Lower lobe of right lung (tissue), 2 donors: ENCODE measurements around the gene KLC3. TPM values are rescaled to one million over a fixed set of nuclear protein-coding genes. Genes with fewer than 3 reads are reported as not detected.

Experiments
- ATAC-seq, 2 donors: fragments of 200-7000 bp; cut with Tn5 transposase; one replicate each; pipeline ENCODE4 v1.9.1; 2020 to 2022; ENCODE audit warnings: mild to moderate bottlenecking in 2 of 2, moderate library complexity in 2 of 2
- DNase-seq: peaks from one replicate; pipeline ENCODE4 v3.0.0-alpha.2; 2020
- H3K27ac ChIP-seq: fragments of 200-600 bp; one replicate; pipeline ENCODE4 v1.8.0; 2022
- H3K27me3 ChIP-seq: fragments of 200-600 bp; one replicate; pipeline ENCODE4 v1.8.0; 2022; ENCODE audit warnings: low read depth
- H3K36me3 ChIP-seq: fragments of 200-600 bp; one replicate; pipeline ENCODE4 v1.8.0; 2022; ENCODE audit warnings: mild to moderate bottlenecking
- H3K4me1 ChIP-seq: fragments of 200-600 bp; one replicate; pipeline ENCODE4 v1.8.0; 2022
- H3K4me3 ChIP-seq: fragments of 200-600 bp; one replicate; pipeline ENCODE4 v1.8.0; 2022; ENCODE audit warnings: mild to moderate bottlenecking
- H3K9me3 ChIP-seq: fragments of 200-600 bp; one replicate; pipeline ENCODE4 v1.8.0; 2022
- intact Hi-C: fragments of 100-400 bp; cut with DNase I; formaldehyde crosslinking; loops from one replicate; pipeline ENCODE4 v1.11.0; 2022
- total RNA-seq: library from RNA; stranded (reverse); fragmentation: NEBNext Ultra II Directional; extraction: Animal tissue kit (Norgen Biotek cat#: 25700); gene quantifications from one replicate; pipeline ENCODE4 v1.2.1, GENCODE V29; 2021
- TF ChIP-seq, protein P1 (sequence below): fragments of 200-600 bp; IDR thresholded peaks from one replicate; pipeline ENCODE4 v1.8.0; 2022; ENCODE audit warnings: antibody characterized with exemption, mild to moderate bottlenecking
- donor health status: DM: no; HTN: yes; CAD: no; lungs with severe emphysema.

The KLC3 gene
- total RNA-seq, 1 donor from 2014 or later, result 1.4 TPM

GRCh38 chr19:45352914-45353796 lies 12.6 kb downstream of the KLC3 start:
- no peak for DNase-seq
- TF ChIP-seq, protein P1, sequence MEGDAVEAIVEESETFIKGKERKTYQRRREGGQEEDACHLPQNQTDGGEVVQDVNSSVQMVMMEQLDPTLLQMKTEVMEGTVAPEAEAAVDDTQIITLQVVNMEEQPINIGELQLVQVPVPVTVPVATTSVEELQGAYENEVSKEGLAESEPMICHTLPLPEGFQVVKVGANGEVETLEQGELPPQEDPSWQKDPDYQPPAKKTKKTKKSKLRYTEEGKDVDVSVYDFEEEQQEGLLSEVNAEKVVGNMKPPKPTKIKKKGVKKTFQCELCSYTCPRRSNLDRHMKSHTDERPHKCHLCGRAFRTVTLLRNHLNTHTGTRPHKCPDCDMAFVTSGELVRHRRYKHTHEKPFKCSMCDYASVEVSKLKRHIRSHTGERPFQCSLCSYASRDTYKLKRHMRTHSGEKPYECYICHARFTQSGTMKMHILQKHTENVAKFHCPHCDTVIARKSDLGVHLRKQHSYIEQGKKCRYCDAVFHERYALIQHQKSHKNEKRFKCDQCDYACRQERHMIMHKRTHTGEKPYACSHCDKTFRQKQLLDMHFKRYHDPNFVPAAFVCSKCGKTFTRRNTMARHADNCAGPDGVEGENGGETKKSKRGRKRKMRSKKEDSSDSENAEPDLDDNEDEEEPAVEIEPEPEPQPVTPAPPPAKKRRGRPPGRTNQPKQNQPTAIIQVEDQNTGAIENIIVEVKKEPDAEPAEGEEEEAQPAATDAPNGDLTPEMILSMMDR, result no peak
- no peak for ATAC-seq
- intact Hi-C loops, result no loop called here
- Histone ChIP-seq H3K27me3 (no peaks in the 10 kb centered on the region), H3K4me1 (no peaks in the 10 kb centered on the region), H3K4me3 (no peak overlapping the region), H3K27ac (no peak overlapping the region), H3K9me3 (no peaks in the 10 kb centered on the region), H3K36me3 (peaks cover 53% of the 10 kb centered on the region)

DNA sequence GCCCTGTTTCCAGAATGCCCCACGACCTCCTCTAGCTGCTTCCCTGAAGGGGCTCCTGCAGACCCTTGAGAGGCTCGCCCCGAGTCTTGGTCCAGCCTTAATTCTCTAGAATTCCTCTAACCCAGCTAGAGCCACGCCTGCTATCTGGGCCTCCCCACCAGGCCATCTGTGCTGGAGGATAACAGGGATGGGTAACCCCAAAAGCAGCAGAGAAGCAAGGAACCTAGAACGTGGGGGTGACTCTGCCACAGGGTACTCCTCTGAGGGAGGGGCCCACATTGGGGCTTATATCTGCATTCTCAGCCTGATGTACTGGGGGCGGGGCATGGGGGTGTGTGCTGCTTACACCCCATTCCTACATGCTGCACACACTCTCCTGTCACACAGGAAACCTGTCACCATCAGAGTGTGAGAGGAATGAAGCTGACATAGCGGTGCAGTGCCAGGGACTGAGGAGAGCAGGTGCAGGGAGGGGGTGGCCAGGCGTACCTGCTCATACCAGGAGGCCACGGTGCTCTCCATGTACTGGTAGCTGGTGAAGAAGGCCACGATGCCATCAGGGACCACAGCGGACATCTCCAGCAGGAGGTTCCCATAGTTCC lies 13.8 kb downstream of the KLC3 start:
- no peak for DNase-seq
- H3K4me1 ChIP-seq, result no peaks in the 10 kb centered on the region

GRCh38 chr19:45355402-45355801 lies 14.9 kb downstream of the KLC3 start:
- Histone ChIP-seq H3K27me3 (no peaks in the 10 kb centered on the region), H3K4me1 (no peaks in the 10 kb centered on the region), H3K9me3 (no peaks in the 10 kb centered on the region), H3K4me3 (no peak overlapping the region), H3K27ac (no peak overlapping the region), H3K36me3 (peaks cover 62% of the 10 kb centered on the region)
- TF ChIP-seq, protein P1, result no peak
- intact Hi-C loops, result no loop called here
- DNase-seq, result no peak
- no peak for ATAC-seq

More for the DNA sequence above, 13.8 kb downstream of the KLC3 start:
- no peaks in the 10 kb centered on the region for H3K27me3 ChIP-seq
- no peaks in the 10 kb centered on the region for H3K9me3 ChIP-seq
- TF ChIP-seq, protein P1, result no peak
- no peak overlapping the region for H3K4me3 ChIP-seq
- no peak overlapping the region for H3K27ac ChIP-seq
- intact Hi-C loops, result no loop called here
- peaks cover 60% of the 10 kb centered on the region for H3K36me3 ChIP-seq
- ATAC-seq, result no peak

DNA sequence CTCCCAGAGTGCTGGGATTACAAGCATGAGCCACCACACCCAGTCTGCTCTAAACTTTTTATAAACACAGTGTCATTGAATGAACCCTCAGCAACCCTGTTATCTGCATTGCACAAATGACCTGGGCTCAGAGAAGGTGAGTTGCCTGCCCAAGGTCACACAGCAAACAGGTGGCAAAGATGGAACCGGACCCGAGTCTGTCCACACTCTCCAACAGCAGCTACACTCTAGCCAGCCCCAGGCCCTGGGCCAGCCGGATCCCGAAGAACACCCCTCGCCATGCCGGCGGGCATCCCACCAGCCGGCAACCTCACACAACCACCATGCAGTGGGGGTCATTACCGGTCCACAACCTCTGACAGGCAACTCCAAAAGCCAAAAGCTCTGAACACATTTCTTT lies 15.4 kb downstream of the KLC3 start:
- intact Hi-C loops, result no loop called here
- TF ChIP-seq, protein P1, result no peak
- H3K4me1 ChIP-seq, result no peaks in the 10 kb centered on the region
- DNase-seq (no peak), ATAC-seq (no peak)
- H3K27me3 ChIP-seq, result no peaks in the 10 kb centered on the region
- peaks cover 62% of the 10 kb centered on the region for H3K36me3 ChIP-seq
- no peak overlapping the region for H3K4me3 ChIP-seq
- no peaks in the 10 kb centered on the region for H3K9me3 ChIP-seq
- no peak overlapping the region for H3K27ac ChIP-seq

DNA sequence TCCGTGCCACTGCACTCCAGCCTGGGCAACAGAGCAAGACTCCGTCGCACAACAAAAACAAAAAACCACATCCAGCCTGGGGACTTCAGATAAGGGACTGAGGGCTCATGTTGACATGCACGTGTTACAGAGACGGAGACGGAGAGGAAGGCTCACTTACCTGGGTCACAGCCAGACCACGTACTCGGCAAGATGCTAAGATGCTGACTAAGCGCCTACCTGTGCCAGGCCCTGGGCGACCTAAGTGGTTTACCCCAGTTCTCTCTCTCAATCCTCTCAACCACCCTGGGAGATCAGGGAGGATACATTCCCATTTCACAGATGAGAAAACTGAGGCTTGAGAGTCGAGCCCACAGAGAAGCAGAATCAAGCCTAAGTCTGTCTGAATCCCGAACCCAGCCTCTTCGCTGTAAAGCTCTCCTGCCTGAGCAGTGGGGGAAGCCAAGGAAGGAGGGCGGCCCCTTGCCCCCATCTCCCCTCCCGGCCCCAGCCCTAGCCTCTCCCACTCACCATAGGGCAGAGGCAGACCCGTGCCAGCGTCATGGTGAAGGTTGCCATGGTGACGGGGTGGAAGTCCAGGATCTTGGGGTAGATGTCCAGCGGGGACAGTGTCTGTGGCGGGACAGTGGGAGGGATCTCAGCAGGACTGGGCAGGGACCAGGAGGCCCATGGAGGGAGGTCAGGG lies 16.4 kb downstream of the KLC3 start:
- no peak overlapping the region for H3K4me3 ChIP-seq
- peaks cover 52% of the 10 kb centered on the region for H3K36me3 ChIP-seq
- ATAC-seq (no peak), DNase-seq (no peak)
- no peaks in the 10 kb centered on the region for H3K27me3 ChIP-seq
- intact Hi-C loops, result no loop called here
- no peak overlapping the region for H3K27ac ChIP-seq
- H3K9me3 ChIP-seq, result no peaks in the 10 kb centered on the region
- no peaks in the 10 kb centered on the region for H3K4me1 ChIP-seq
- TF ChIP-seq, protein P1, result no peak
